GM19455 (cell line): ENCODE data around the gene MARCHF7.

Experiments used
- ATAC-seq: cut with Tn5 transposase; IDR thresholded peaks from one replicate; pipeline ENCODE4 v1.9.1; 2021; ENCODE audit not compliant: unreplicated experiment

Gene MARCHF7

DNA sequence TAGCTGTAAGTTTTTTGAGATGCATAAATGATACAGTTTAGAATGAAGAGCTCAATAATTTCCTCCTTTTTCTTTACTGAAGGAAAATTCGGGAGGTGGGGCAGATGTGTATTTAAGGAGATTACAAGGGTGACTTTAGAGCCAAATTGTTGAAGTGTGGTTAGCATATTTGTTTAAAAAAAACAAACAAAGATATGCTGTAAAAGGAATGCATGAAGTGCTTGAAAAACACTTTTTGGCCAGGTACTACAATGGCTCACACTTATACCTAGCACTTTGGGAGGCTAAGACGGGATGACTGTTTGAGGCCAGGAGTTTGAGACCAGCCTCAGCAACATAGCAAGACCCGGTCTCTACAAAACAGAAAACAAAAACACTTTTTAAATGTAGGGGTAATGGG, 47.3 kb downstream of the MARCHF7 start:
- no peak for ATAC-seq

GRCh38 chr2:159760326-159760725, 48.0 kb downstream of the MARCHF7 start:
- no peak for ATAC-seq

DNA sequence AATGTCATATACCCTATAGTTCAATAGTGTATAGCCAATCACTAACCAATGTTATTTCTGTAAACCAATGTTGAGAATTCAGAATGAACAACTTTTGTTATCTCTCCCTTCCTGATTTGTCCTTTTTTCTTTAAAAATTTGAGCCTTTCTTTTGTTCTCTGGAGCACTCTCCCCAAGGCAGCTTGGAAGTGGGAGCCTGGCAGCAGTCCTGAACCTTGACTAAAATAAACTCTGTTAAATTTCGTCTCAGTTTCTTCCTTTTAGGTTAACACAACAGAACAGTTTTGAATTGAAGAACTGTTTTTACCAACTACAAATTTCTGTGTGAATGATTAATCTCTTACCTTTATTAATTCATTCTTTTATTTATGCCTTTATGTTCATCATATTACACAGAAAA, 49.8 kb downstream of the MARCHF7 start:
- no peak for ATAC-seq
